Glomerular visceral epithelial cell (primary cell): ENCODE data around the gene LIN28B.

ENCODE experiments used
- DNase-seq: peaks from one replicate; pipeline ENCODE4 v3.0.0-alpha.2; 2016; ENCODE audit errors: extremely low spot score

Gene LIN28B

DNA sequence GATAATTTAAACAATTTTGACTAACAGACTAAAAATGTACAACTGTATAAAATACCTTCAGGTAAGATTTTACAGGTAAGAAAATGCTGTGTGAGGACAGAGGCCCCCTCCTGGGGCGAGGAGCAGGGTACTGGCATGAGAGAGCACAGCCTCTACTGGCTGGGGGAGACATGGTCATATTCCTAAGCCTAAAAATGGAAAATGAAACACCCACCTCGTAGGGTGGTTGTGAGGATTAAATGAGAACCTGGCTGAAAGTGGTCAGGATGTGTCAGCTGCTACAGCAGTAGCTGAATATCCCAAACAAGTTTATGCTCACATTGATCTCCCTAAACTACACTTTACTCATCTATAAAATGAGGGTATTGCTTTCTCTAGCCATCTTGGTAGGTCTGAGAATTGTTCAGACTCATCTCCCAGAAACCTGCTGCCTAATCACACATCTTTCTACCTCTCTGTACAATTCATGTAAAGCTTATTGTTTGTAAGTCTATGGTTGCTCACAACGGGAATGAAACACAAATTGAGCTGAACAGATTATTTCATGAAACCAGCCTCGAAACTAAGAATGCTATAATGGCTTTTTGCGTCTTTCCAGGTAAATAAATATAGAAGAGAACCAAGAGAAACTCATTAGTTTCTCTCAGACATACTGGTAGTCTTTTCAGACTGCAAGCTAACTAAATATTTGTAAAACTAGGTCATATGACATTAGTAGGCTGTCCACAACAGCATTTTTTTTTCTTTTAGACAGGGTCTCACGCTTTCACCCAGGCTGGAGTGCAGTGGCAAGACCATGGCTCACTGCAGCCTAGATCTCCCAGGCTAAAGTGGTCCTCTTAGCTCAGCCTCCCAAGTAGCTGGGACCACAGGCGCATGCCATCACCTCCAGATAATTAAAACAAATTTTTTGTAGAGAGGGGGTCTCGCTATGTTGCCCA lies 153.3 kb downstream of the LIN28B start:
- no peak for DNase-seq

DNA sequence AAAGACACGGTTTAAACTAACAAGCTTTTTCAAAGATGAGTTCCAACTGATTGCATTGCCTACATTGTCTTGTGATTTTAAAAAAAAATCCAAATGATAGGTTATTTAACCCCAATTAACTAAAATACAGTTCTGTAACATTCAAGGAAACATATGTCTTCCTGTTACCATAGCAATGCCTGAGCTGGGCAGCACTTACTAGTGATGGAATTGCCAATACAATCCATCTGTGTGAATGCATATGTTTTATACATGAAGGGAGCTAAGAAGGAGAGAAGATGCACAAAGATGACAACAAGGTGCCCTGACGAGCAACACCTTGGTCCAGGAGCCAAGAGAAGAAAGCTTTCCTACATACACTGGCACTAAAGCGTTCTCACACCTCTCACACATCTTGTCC lies 154.2 kb downstream of the LIN28B start:
- DNase-seq: no peak

DNA sequence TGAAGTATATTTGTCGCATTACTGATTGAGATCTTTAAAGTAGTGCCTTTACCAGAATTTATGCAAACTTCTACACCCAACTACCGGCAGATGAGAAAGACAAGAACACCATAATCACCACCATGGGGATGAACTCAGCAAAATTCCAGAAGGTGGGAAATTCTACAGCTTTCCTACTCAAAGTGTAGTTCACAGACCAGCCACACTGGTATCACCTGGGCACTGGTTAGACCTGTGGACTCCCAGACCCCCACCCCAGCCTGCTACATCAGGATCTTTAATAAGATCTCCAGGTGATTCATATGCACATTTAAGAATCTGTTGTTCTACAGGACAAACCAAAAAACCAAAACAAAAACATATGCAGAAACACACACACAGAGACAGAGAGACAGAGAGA lies 155.0 kb downstream of the LIN28B start:
- no peak for DNase-seq

DNA sequence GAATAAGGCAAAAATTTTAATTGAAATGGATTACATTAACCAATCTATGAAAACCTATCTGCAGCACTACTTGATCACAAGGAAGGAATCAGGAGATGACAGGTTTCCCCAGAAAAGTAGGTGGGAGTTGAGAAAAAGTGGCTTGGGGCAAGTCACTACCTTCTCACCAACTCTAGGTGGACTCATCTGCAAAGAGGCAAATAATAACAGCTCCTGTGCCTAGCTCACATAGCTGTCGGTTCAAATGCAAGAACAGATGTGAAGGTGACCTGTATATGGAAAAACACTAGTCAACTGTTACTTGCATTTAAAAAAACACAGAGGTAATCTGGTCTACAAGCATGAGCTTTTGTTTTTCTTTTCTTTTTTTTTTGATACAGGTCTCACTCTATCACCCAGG lies 155.7 kb downstream of the LIN28B start:
- no peak for DNase-seq

DNA sequence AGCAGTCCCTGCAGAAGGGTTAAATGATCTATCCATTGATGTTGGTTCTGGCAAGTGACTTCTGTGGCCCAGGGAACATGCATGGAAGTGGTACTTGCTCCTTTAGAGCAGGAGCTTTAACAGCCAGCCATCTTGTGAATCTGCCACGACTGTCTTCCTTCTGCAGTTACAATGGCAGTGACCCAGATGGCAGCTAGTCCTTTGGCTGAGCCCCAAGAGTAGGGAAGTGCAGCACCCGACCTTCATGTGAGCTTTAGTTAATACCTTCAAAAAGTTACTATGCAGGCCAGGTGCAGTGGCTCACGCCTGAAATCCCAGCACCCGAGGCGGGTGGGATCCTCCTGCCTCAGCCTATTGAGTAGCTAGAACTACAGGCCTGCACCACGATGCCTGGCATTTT lies 156.5 kb downstream of the LIN28B start:
- DNase-seq: no peak

DNA sequence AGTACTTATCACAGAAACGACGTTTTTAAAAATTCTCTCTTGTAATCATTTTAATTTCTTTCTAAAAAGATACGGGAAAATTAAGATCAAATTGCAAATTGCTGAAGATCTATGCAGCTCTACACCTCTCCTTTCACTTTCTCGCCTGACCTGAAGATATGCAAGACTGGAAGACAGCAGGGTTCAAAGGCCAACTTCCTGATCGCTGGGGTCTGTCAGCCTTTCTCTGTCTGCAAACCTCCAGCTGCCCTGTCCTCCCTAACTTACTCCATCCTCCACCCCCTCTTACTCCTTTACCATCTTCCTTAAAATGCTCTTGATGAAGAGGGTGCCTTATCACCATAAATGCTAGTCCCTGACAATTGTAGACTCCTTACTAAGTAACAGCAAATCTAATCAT lies 159.2 kb downstream of the LIN28B start:
- no peak for DNase-seq

DNA sequence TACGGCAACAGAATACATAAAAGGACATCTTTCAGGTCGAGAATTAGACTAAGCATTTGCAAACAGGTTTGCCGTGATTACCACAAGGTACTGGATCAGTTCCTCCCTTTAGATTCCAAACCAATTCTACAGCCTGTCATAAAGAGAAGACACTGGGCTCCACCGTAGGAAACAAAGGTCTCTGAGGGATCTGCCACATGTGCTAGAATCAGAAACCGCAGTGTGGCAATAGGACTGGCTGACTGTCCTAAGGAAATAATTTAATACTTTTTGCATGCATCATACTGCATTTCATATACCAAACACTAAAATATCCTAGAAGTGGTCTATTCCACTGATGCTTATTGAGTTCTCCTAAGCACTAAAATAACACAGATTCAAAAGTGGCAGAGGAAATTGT lies 163.7 kb downstream of the LIN28B start:
- DNase-seq: no peak

DNA sequence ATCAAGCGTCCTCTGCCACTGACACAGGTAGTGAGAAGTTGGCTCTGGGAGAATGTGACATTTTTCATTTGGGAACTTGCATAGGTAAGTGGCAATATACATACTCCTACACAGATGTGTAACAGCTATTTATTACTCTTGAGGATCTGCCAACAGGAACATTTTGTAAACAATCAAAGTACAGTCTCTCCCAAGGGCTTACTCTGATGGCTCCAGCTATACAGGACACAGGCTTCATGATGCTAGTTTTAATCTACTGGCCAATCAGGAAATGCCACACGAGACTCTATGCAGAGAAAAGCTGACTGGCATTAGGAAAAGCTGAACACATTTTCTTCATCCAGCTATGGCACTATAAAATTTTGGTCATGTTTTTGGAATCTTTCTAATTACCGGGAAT lies 165.1 kb downstream of the LIN28B start:
- no peak for DNase-seq

DNA sequence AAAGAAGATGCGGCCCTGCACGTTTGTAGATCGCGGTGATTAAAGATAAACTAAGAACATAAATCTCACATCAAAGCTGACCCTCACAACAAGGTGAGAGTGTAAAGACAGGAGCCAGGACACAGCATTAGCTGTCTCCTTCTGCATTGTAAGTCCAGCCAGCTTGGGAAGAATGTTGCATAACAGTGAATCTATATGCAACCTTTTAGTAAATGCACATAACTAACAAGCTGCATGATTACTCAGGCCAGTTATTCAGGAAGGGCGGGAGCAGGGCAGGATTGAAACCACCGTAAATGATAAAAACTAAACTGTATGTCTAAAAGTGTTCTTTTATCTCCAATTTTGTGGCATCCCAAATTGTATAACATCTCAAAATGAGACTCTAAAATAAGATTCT lies 165.8 kb downstream of the LIN28B start:
- DNase-seq: no peak
